NB4 (cell line): ENCODE results near the gene NDUFA6.

Experiments
- CTCF ChIP-seq: IDR thresholded peaks from one replicate; pipeline ENCODE4 v1.5.1; 2012; ENCODE audit warnings: low read depth, low read length
- POLR2A ChIP-seq: IDR thresholded peaks from 2 replicates; pipeline ENCODE4 v1.6.1; 2011; ENCODE audit warnings: mild to moderate bottlenecking; ENCODE audit not compliant: insufficient read length; ENCODE audit errors: extremely low read depth

- TF ChIP-seq POLR2A = no peak
- TF ChIP-seq CTCF = no peak
Measured at GRCh38 chr22:42073621-42074041, 16.9 kb downstream of the NDUFA6 start.
